CD4-positive, alpha-beta memory T cell (primary cell): Measurements from ENCODE around the gene ALG6. TPM values are rescaled to one million over a fixed set of nuclear protein-coding genes. Genes with fewer than 3 reads are reported as not detected.

Experiments used
- CTCF ChIA-PET: fragments of 350-600 bp; sonication (Branson Sonifier 250); formaldehyde crosslinking; loops from one replicate; lab custom pipeline; 2021; ENCODE audit warnings: inconsistent platforms; ENCODE audit not compliant: partially characterized antibody; lab: Charles Lee
- POLR2A ChIA-PET: fragments of 350-600 bp; sonication (Branson Sonifier 250); formaldehyde crosslinking; loops from one replicate; lab custom pipeline; 2021; ENCODE audit not compliant: partially characterized antibody; lab: Charles Lee
- DNase-seq, 5 donors: peaks; one replicate each; pipeline versions ENCODE4 v3.0.0 to v3.0.0-alpha.2; 2020 to 2022; ENCODE audit warnings: mixed read lengths in 1 of 5
- H3K27ac ChIP-seq: one replicate; pipeline ENCODE4 v1.7.0; 2013; ENCODE audit warnings: low read depth, low read length
- H3K27me3 ChIP-seq: 2 replicates; pipeline ENCODE4 v1.7.0; 2013; ENCODE audit warnings: mild to moderate bottlenecking, low read length, moderate library complexity; ENCODE audit not compliant: insufficient read depth
- H3K36me3 ChIP-seq: 2 replicates; pipeline ENCODE4 v1.7.0; 2013; ENCODE audit warnings: mild to moderate bottlenecking, low read length, moderate library complexity; ENCODE audit not compliant: insufficient read depth
- H3K4me1 ChIP-seq: 2 replicates; pipeline ENCODE4 v1.7.0; 2013; ENCODE audit warnings: mild to moderate bottlenecking, low read length, moderate library complexity; ENCODE audit not compliant: insufficient read depth
- H3K4me3 ChIP-seq, 2 donors: one replicate each; pipeline ENCODE4 v1.7.0; 2013; ENCODE audit warnings: low read length in 2 of 2, mild to moderate bottlenecking in 1 of 2
- H3K9me3 ChIP-seq, 2 donors: one replicate each; pipeline ENCODE4 v1.7.0; 2013; ENCODE audit warnings: low read length in 2 of 2, control low read depth in 1 of 2; ENCODE audit not compliant: control insufficient read depth in 1 of 2
- H3K27ac Mint-ChIP-seq, 7 donors: one replicate each; pipeline ENCODE4 v1.8.0; 2020 to 2021; ENCODE audit warnings: mixed read lengths in 7 of 7, mild to moderate bottlenecking in 6 of 7, inconsistent platforms in 3 of 7, moderate library complexity in 3 of 7
- H3K27me3 Mint-ChIP-seq, 2 donors: one replicate each; pipeline ENCODE4 v1.8.0; 2020 to 2021; ENCODE audit warnings: mixed read lengths in 2 of 2
- H3K36me3 Mint-ChIP-seq, 2 donors: one replicate each; pipeline ENCODE4 v1.8.0; 2020 to 2021; ENCODE audit warnings: mixed read lengths in 2 of 2, inconsistent platforms in 1 of 2, mild to moderate bottlenecking in 1 of 2
- H3K4me1 Mint-ChIP-seq, 4 donors: one replicate each; pipeline ENCODE4 v1.8.0; 2020 to 2021; ENCODE audit warnings: mixed read lengths in 4 of 4, mild to moderate bottlenecking in 1 of 4
- H3K4me3 Mint-ChIP-seq, 8 donors: one replicate each; pipeline ENCODE4 v1.8.0; 2020 to 2021; ENCODE audit warnings: mixed read lengths in 8 of 8, mild to moderate bottlenecking in 7 of 8, moderate library complexity in 6 of 8, inconsistent platforms in 3 of 8
- H3K9me3 Mint-ChIP-seq, 8 donors: one replicate each; pipeline ENCODE4 v1.8.0; 2020 to 2021; ENCODE audit warnings: mixed read lengths in 8 of 8, mild to moderate bottlenecking in 5 of 8, inconsistent platforms in 3 of 8, moderate library complexity in 1 of 8
- intact Hi-C: fragments of 100-400 bp; cut with micrococcal nuclease; formaldehyde crosslinking; loops from one replicate; pipeline ENCODE4 v1.15.1; 2023
- polyA plus RNA-seq, 2 donors: library from polyadenylated mRNA; unstranded; fragments of 300-500 nt; fragmentation: Illumina TruSeq; gene quantifications; one replicate each; pipeline ENCODE4 v1.2.3, GENCODE V29; 2021
- total RNA-seq, 2 experiments: library from RNA; stranded (reverse); gene quantifications; one replicate each; pipeline ENCODE4 v1.2.3, GENCODE V29; 2021

ALG6 gene
- total and polyA plus RNA-seq, 4 experiments from 2014 or later = 21.9 to 28.4 (median 24.8) TPM

DNA sequence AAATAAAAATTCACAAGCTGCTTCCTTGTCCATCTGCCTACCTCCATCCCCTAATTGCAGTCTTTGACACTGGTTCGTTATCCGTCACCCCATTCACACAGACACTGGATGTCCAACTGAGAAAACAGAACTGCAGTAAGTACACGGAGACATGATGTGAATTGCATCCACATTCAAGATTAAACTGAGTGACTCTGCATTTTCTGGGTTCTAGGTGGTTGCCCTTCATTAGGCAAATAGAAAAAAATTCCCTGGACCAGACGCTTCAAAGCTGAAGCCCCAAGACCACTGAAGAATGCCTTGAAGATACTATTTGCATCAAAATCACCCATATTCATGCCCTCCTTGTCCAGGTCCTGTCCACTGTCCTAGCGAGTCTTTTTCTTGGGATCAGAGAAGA, 7.9 kb upstream of the ALG6 start:
- peaks cover 5% of the 10 kb centered on the region for H3K27me3 ChIP-seq
- no peaks in the 10 kb centered on the region for H3K4me1 ChIP-seq
- intact Hi-C loops = no loop called here
- H3K9me3 ChIP-seq = no peaks in the 10 kb centered on the region
- H3K27ac ChIP-seq = no peak overlapping the region
- Mint-ChIP-seq H3K4me1 (no peaks in the 10 kb centered on the region), H3K4me3 (no peak overlapping the region), H3K9me3 (no peaks in the 10 kb centered on the region), H3K27me3 (peaks cover 18 to 19% of the 10 kb centered on the region in 2 donors), H3K36me3 (no peaks in the 10 kb centered on the region), H3K27ac (no peak overlapping the region)
- no peak overlapping the region for H3K4me3 ChIP-seq
- H3K36me3 ChIP-seq = no peaks in the 10 kb centered on the region
- POLR2A ChIA-PET = no interaction called here
- CTCF ChIA-PET = no interaction called here
- no peak for DNase-seq

DNA sequence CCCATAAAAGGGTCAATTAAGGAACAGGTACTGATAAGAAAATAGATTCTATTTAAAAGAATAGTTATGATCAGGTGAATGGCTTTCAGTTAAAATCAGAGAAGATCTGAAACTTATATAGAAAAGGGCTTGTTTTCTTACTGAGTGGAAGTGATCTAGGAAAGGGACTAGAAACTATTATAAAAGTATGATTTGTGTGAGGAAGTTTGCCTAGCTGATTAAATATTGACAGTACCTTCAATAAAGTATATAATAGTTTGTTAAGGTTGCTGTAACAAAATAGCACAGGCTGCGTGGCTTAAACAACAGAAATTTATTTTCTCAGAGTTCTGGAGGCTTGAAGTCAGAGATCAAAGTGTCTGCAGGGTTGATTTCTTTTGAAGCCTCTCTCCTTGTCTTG, 5.4 kb upstream of the ALG6 start:
- H3K9me3 Mint-ChIP-seq = no peaks in the 10 kb centered on the region
- POLR2A ChIA-PET = no interaction called here

DNA sequence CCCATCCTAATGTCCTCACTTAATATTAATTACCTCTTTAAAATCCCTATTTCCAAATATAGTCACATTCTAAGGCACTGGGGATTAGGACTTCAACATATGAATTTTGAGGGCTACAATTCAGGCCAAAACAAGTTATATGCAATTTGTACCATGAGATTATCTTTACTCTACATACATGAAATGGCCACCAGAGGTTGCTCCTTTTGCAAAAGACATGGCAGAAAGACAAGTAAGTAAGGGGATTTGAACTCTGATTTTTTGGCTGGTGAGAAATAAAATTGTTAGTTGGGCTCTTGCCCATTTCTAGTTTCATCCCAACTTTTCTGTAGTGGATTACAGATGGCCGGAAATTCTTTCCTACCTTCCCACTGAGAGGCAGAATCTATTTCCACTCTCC, 4.8 kb upstream of the ALG6 start:
- intact Hi-C loops = no loop called here
- ChIA-PET POLR2A (no interaction called here), CTCF (no interaction called here)
- no peaks in the 10 kb centered on the region for H3K36me3 ChIP-seq
- no peak overlapping the region for H3K27ac ChIP-seq
- Mint-ChIP-seq H3K9me3 (no peaks in the 10 kb centered on the region), H3K36me3 (peaks cover 0 to 2% of the 10 kb centered on the region in 2 donors), H3K4me1 (peaks cover 7 to 9% (median 8%) of the 10 kb centered on the region in 4 donors), H3K27ac (no peak overlapping the region), H3K27me3 (peaks cover 14 to 17% of the 10 kb centered on the region in 2 donors), H3K4me3 (no peak overlapping the region)
- H3K9me3 ChIP-seq = no peaks in the 10 kb centered on the region
- peaks cover 5% of the 10 kb centered on the region for H3K27me3 ChIP-seq
- no peak overlapping the region for H3K4me3 ChIP-seq
- DNase-seq = no peak
- peaks cover 8% of the 10 kb centered on the region for H3K4me1 ChIP-seq

More for the DNA sequence above, 5.4 kb upstream of the ALG6 start:
- no peaks in the 10 kb centered on the region for H3K9me3 ChIP-seq
- CTCF ChIA-PET = interaction anchor here (1.2 kb wide), 1 partner anchor 175 kb away, joined by 3 read pairs; no protein-coding TSS in a partner anchor
- H3K27ac ChIP-seq = no peak overlapping the region
- H3K4me1 Mint-ChIP-seq = peaks cover 7% of the 10 kb centered on the region in 4 donors
- peaks cover 0 to 2% of the 10 kb centered on the region in 2 donors for H3K36me3 Mint-ChIP-seq
- no peak overlapping the region for H3K4me3 Mint-ChIP-seq
- intact Hi-C loops = no loop called here
- peaks cover 5% of the 10 kb centered on the region for H3K27me3 ChIP-seq
- H3K4me3 ChIP-seq = no peak overlapping the region
- H3K27me3 Mint-ChIP-seq = peaks cover 14 to 17% of the 10 kb centered on the region in 2 donors
- H3K27ac Mint-ChIP-seq = no peak overlapping the region
- H3K4me1 ChIP-seq = peaks cover 7% of the 10 kb centered on the region
- DNase-seq = no peak
- H3K36me3 ChIP-seq = no peaks in the 10 kb centered on the region

DNA sequence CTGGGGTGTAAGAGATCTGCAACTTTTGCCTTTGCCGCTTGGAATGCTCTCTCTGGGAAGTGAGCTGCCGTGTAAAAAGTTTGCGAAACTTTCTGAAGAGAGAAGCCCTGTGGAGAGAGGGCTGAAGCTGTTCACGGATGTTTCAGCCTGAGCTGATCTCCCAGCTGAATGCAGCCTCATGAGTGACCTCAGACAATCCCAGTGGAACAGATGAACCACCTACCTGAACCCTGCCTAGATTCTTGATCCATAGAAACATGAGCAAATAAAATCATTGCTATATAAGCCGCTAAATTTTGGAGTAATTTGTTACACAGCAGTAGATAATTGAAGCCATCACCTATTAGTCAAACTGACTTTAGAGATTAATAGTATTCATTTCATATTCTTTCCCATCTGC, 4.4 kb upstream of the ALG6 start:
- Mint-ChIP-seq H3K27me3 (peaks cover 14 to 17% of the 10 kb centered on the region in 2 donors), H3K4me1 (peaks cover 7 to 13% (median 10%) of the 10 kb centered on the region in 4 donors), H3K27ac (no peak overlapping the region), H3K9me3 (no peaks in the 10 kb centered on the region), H3K36me3 (peaks cover 0 to 5% of the 10 kb centered on the region in 2 donors), H3K4me3 (no peak overlapping the region)
- POLR2A ChIA-PET = no interaction called here
- Histone ChIP-seq H3K27me3 (peaks cover 5% of the 10 kb centered on the region), H3K4me3 (no peak overlapping the region), H3K4me1 (peaks cover 9% of the 10 kb centered on the region), H3K36me3 (no peaks in the 10 kb centered on the region), H3K9me3 (no peaks in the 10 kb centered on the region), H3K27ac (no peak overlapping the region)
- intact Hi-C loops = no loop called here
- DNase-seq = no peak
- CTCF ChIA-PET = no interaction called here

DNA sequence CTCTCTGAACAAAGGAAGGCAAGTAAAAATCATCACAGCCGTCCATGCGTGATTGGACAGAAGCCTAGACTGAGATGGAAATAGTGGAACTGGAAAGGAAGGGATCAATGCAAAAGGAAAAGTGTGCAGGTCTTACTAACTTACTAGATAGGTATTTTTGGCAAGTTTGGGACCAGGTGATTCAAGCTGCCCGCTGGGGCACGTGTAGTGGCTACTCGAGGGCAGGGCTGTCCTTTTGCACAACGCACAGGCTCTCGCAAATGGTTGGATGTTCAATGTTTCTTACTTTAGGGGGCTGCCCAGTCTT, 566 bp upstream of the ALG6 start:
- no peaks in the 10 kb centered on the region for H3K27me3 ChIP-seq
- peaks cover 14 to 23% of the 10 kb centered on the region in 2 donors for H3K36me3 Mint-ChIP-seq
- H3K4me1 Mint-ChIP-seq = peaks cover 19 to 36% (median 27%) of the 10 kb centered on the region in 4 donors
- peaks cover 2 to 9% of the 10 kb centered on the region in 2 donors for H3K27me3 Mint-ChIP-seq
- H3K36me3 ChIP-seq = no peaks in the 10 kb centered on the region
- peak overlapping the region; percentile 67 to 80 for H3K4me3 ChIP-seq
- DNase-seq = no peak
- H3K27ac ChIP-seq = peak overlapping the region; percentile 59
- peak overlapping the region; percentile 88 to 96 (median 91) for H3K4me3 Mint-ChIP-seq
- no peaks in the 10 kb centered on the region for H3K9me3 ChIP-seq
- ChIA-PET CTCF (no interaction called here), POLR2A (interaction anchor here (1.0 to 1.2 kb wide), 2 partner anchors 12 to 930 kb away, joined by 3 read pairs; partner anchors contain the start of gene USP1)
- peaks cover 21% of the 10 kb centered on the region for H3K4me1 ChIP-seq
- H3K9me3 Mint-ChIP-seq = no peaks in the 10 kb centered on the region
- intact Hi-C loops = loop anchor here (1.0 to 2.0 kb wide), 4 partner anchors 38 to 930 kb away; partner anchors contain the start of genes EFCAB7, ITGB3BP, PGM1 and USP1
- H3K27ac Mint-ChIP-seq = peak overlapping the region; percentile 33 to 92 (median 86)

DNA sequence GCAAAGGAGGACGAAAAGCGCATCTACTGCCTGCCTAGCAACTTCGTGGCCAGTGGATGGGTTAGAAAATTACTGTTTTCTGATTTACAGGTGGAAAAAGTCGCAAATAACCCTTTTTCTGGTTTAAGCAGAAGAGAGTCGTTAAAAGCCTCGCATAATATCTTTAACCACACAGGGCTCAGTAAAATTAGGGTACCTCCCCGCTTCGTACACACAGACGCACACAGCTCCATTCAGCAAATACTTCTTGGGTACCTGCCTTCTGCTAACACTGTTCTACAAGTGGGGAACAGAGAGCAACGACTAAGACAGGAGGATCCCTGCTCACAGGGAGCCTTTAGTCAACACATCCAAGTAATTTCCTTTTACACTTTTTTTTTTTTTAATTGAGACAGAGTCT, 704 bp downstream of the ALG6 start:
- Histone ChIP-seq H3K27ac (peak overlapping the region; percentile 59), H3K4me3 (peak overlapping the region; percentile 67 to 80), H3K27me3 (no peaks in the 10 kb centered on the region), H3K9me3 (no peaks in the 10 kb centered on the region), H3K36me3 (no peaks in the 10 kb centered on the region), H3K4me1 (peaks cover 21% of the 10 kb centered on the region)
- Mint-ChIP-seq H3K27me3 (peaks cover 0 to 2% of the 10 kb centered on the region in 2 donors), H3K27ac (peak overlapping the region; percentile 67 to 90 (median 84)), H3K36me3 (peaks cover 18 to 31% of the 10 kb centered on the region in 2 donors), H3K9me3 (no peaks in the 10 kb centered on the region), H3K4me1 (peaks cover 21 to 36% (median 29%) of the 10 kb centered on the region in 4 donors), H3K4me3 (peak overlapping the region; percentile 93 to 98 (median 94))
- intact Hi-C loops = no loop called here
- ChIA-PET POLR2A (interaction anchor here (0.8 to 1.2 kb wide), 4 partner anchors 10 to 932 kb away, joined by 3 read pairs; partner anchors contain the start of gene PGM1), CTCF (no interaction called here)
- peak in 1 of 5 donors; percentile 24 for DNase-seq

DNA sequence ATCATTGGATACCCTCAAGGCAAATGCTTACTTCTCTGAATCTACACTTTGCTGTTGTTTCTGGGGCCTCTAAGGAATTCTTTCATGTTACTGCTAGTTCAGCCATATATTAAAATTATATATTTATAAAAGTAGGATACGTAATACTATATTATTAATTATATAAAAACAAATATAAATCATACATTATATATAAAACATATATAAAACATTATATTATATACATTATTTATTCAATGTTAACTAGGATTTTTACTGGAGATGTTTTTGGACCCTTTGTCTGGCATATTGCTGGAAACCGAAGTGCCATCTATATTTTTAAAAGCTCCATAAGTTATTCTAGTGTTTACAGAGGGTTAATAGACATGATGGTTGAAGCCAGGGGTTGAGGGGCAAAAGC, 12.2 kb downstream of the ALG6 start:
- H3K4me3 Mint-ChIP-seq = no peak overlapping the region
- intact Hi-C loops = no loop called here
- Histone ChIP-seq H3K4me1 (peaks cover 18% of the 10 kb centered on the region), H3K27ac (no peak overlapping the region), H3K9me3 (no peaks in the 10 kb centered on the region), H3K36me3 (no peaks in the 10 kb centered on the region), H3K27me3 (no peaks in the 10 kb centered on the region), H3K4me3 (no peak overlapping the region)
- H3K27ac Mint-ChIP-seq = peak overlapping the region in 2 of 7 donors; percentile 22 to 62
- DNase-seq = no peak
- no peaks in the 10 kb centered on the region for H3K27me3 Mint-ChIP-seq
- ChIA-PET POLR2A (no interaction called here), CTCF (no interaction called here)
- H3K36me3 Mint-ChIP-seq = peaks cover 30 to 45% of the 10 kb centered on the region in 2 donors
- H3K9me3 Mint-ChIP-seq = peaks cover 0 to 2% (median 0%) of the 10 kb centered on the region in 8 donors
- H3K4me1 Mint-ChIP-seq = peaks cover 26 to 35% (median 30%) of the 10 kb centered on the region in 4 donors
